Endothelial cell of umbilical vein (primary cell): ENCODE measurements around the gene CAMK2N2. TPM values are rescaled to one million over a fixed set of nuclear protein-coding genes. Genes with fewer than 3 reads are reported as not detected.

Experiments used
- BruUV-seq: library from RNA; stranded (reverse); fragments of 400-500 nt; replicated peaks from 2 replicates; lab custom pipeline; 2021; lab: Mats Ljungman, UMichigan
- CTCF ChIA-PET: fragments of 300-600, 350-600 bp; sonication (Branson Sonifier 250); formaldehyde crosslinking; loops from one replicate; lab custom pipeline; 2021; ENCODE audit warnings: antibody characterized with exemption, inconsistent platforms; lab: Charles Lee
- POLR2A ChIA-PET: fragments of 300-600, 350-600 bp; sonication (Branson Sonifier 250); formaldehyde crosslinking; loops from one replicate; lab custom pipeline; 2021; ENCODE audit warnings: antibody characterized with exemption, inconsistent platforms; lab: Charles Lee
- DNase-seq: peaks from one replicate; pipeline ENCODE4 v3.0.0-alpha.2; 2011; ENCODE audit warnings: low read depth, low spot score
- FAIRE-seq: peaks from 2 replicates; lab custom pipeline; 2011; peaks lifted over from hg19 to GRCh38; lab: Jason Lieb, UNC
- H2AFZ ChIP-seq: 2 replicates; pipeline ENCODE4 v1.6.0; 2012; ENCODE audit warnings: low read depth, low read length, control low read depth, inconsistent platforms
- H3K27ac ChIP-seq: 2 replicates; pipeline ENCODE4 v1.5.1; 2011; ENCODE audit warnings: low read depth, mild to moderate bottlenecking, control low read depth, low read length, moderate library complexity; ENCODE audit not compliant: insufficient read depth
- H3K27me3 ChIP-seq, 2 experiments: 2 replicates each; pipeline versions ENCODE4 v1.6.0 to v1.6.1; 2011; ENCODE audit warnings: low read length in 2 of 2, mixed read lengths in 1 of 2; ENCODE audit not compliant: control insufficient read depth in 2 of 2, insufficient read depth in 2 of 2
- H3K36me3 ChIP-seq, 2 experiments: 2 replicates in 1 of 2; 3 replicates in 1 of 2; pipeline ENCODE4 v1.5.1; 2011; ENCODE audit warnings: low read length in 2 of 2, mild to moderate bottlenecking in 1 of 2, moderate library complexity in 1 of 2; ENCODE audit not compliant: control insufficient read depth in 2 of 2, insufficient read depth in 2 of 2; ENCODE audit errors: extremely low read depth in 1 of 2
- H3K4me1 ChIP-seq: 3 replicates; pipeline ENCODE4 v1.5.1; 2011; ENCODE audit warnings: mild to moderate bottlenecking, low read length; ENCODE audit not compliant: control insufficient read depth, insufficient read depth; ENCODE audit errors: extremely low read depth
- H3K4me2 ChIP-seq: 2 replicates; pipeline ENCODE4 v1.6.1; 2011; ENCODE audit warnings: low read length, control low read depth, mixed read lengths; ENCODE audit not compliant: insufficient read depth
- H3K4me3 ChIP-seq, 3 experiments: fragments of 200-600 bp in 1 of 3; sonication (generic), shearing (Covaris generic) in 1 of 3; replicated peaks in 1 of 3; 2 replicates each; pipeline ENCODE4 v1.5.1; 2011 to 2016; ENCODE audit warnings: control low read depth in 3 of 3, low read length in 3 of 3, mild to moderate bottlenecking in 2 of 3, inconsistent platforms in 1 of 3, low read depth in 1 of 3, moderate library complexity in 1 of 3; ENCODE audit not compliant: insufficient read depth in 1 of 3
- H3K79me2 ChIP-seq: 2 replicates; pipeline ENCODE4 v1.6.0; 2012; ENCODE audit warnings: low read length, inconsistent platforms; ENCODE audit not compliant: control insufficient read depth, insufficient read depth
- H3K9ac ChIP-seq: replicated peaks from 2 replicates; pipeline ENCODE3; 2011; ENCODE audit warnings: low read length, control low read depth; ENCODE audit not compliant: insufficient read depth; ENCODE audit errors: extremely low read depth
- H3K9me1 ChIP-seq: replicated peaks from 3 replicates; pipeline ENCODE4 v1.6.0; 2011; ENCODE audit warnings: mild to moderate bottlenecking, low read length; ENCODE audit not compliant: control insufficient read depth, insufficient read depth; ENCODE audit errors: extremely low read depth
- H3K9me3 ChIP-seq: replicated peaks from 2 replicates; pipeline ENCODE4 v1.5.1; 2012; ENCODE audit warnings: low read length, inconsistent platforms; ENCODE audit not compliant: control insufficient read depth, insufficient read depth
- H4K20me1 ChIP-seq: replicated peaks from 2 replicates; pipeline ENCODE3; 2011; ENCODE audit warnings: mild to moderate bottlenecking, low read length; ENCODE audit not compliant: control insufficient read depth, insufficient read depth; ENCODE audit errors: extremely low read depth
- CTCF ChIP-seq, 2 donors: IDR thresholded peaks; 1 replicate in 1 of 2; 2 replicates in 1 of 2; pipeline ENCODE4 v1.5.1; 2011; ENCODE audit warnings: low read length in 2 of 2, mild to moderate bottlenecking in 2 of 2, moderate library complexity in 2 of 2, control low read depth in 1 of 2, inconsistent platforms in 1 of 2, low read depth in 1 of 2; ENCODE audit not compliant: insufficient read depth in 1 of 2; ENCODE audit errors: extremely low read depth in 1 of 2
- EZH2 ChIP-seq: IDR thresholded peaks from 2 replicates; pipeline ENCODE4 v1.6.1; 2012; ENCODE audit warnings: borderline replicate concordance, low read depth, mild to moderate bottlenecking, moderate library complexity, low read length, inconsistent platforms; ENCODE audit not compliant: severe bottlenecking
- FOS ChIP-seq: IDR thresholded peaks from 2 replicates; pipeline ENCODE4 v1.6.1; 2011; ENCODE audit warnings: mild to moderate bottlenecking, low read length, moderate library complexity, borderline replicate concordance; ENCODE audit not compliant: insufficient read depth
- GATA2 ChIP-seq: IDR thresholded peaks from 2 replicates; pipeline ENCODE4 v1.7.0; 2011; ENCODE audit warnings: low read depth, mild to moderate bottlenecking, moderate library complexity, mixed read lengths, low read length; ENCODE audit not compliant: insufficient read length, insufficient read depth
- JUN ChIP-seq: IDR thresholded peaks from 2 replicates; pipeline ENCODE4 v1.6.1; 2011; ENCODE audit warnings: borderline replicate concordance, low read depth; ENCODE audit not compliant: insufficient read length, insufficient read depth
- MAX ChIP-seq: IDR thresholded peaks from 2 replicates; pipeline ENCODE4 v1.6.1; 2011; ENCODE audit not compliant: insufficient read depth, insufficient read length
- MYC ChIP-seq: IDR thresholded peaks from one replicate; pipeline ENCODE4 v1.6.1; 2011; ENCODE audit warnings: mild to moderate bottlenecking, low read depth, low read length
- POLR2A ChIP-seq: IDR thresholded peaks from 2 replicates; pipeline ENCODE4 v1.6.1; 2012; ENCODE audit warnings: low read depth, mild to moderate bottlenecking, control low read depth, low read length
- POLR2AphosphoS5 ChIP-seq: IDR thresholded peaks from 2 replicates; pipeline ENCODE4 v1.6.1; 2012; ENCODE audit warnings: low read depth, mild to moderate bottlenecking, control low read depth, low read length, moderate library complexity; ENCODE audit not compliant: insufficient read depth
- dilution Hi-C: fragments of 300-500 bp; cut with MboI; formaldehyde crosslinking; loops from one replicate; pipeline ENCODE4 v1.15.0; 2019; ENCODE audit warnings: low sequenced_read_pairs; ENCODE audit not compliant: extremely low pct_ligation_motif_present
- intact Hi-C: fragments of 100-400 bp; cut with micrococcal nuclease; formaldehyde crosslinking; loops from one replicate; pipeline ENCODE4 v1.10.0; 2022
- polyA plus RNA-seq, 4 experiments: library from polyadenylated mRNA; depleted of rRNA in 3 of 4; stranded (reverse) in 3 of 4; unstranded in 1 of 4; fragments of >200 nt; gene quantifications; 2 replicates each; pipeline versions ENCODE4 v1.2.1 to v1.2.3, GENCODE V29; 2011 to 2012; ENCODE audit warnings: missing spikeins in 1 of 4
- total RNA-seq: library from RNA; stranded (reverse); gene quantifications from 2 replicates; pipeline ENCODE4 v1.2.3, GENCODE V29; 2021

The CAMK2N2 gene
- total and polyA plus RNA-seq, 2 donors (not counting 3 experiments of a cell fraction or from before 2014, with no cell fraction given), result 0.11 TPM; not detected in 1

- Histone ChIP-seq H3K4me1 (no peaks in the 10 kb centered on the region), H3K9me3 (no peaks in the 10 kb centered on the region), H3K36me3 (peaks cover 0 to 15% of the 10 kb centered on the region in 2 experiments), H2AFZ (no peak overlapping the region), H3K9me1 (no peaks in the 10 kb centered on the region), H3K9ac (no peak overlapping the region), H4K20me1 (no peaks in the 10 kb centered on the region), H3K4me2 (no peak overlapping the region), H3K27ac (no peak overlapping the region), H3K79me2 (no peaks in the 10 kb centered on the region), H3K4me3 (no peak overlapping the region), H3K27me3 (no peaks in the 10 kb centered on the region)
- no peak for FAIRE-seq
- dilution Hi-C loops, result no loop called here
- intact Hi-C loops, result no loop called here
- POLR2A ChIA-PET, result interaction anchor here (0.6 kb wide), 1 partner anchor 1251 kb away, joined by 7 read pairs; no protein-coding TSS in a partner anchor
- DNase-seq, result no peak
- no TSS peak for BruUV-seq
- TF ChIP-seq GATA2 (no peak), MAX (no peak), MYC (no peak), EZH2 (no peak), POLR2A (no peak), FOS (no peak), POLR2AphosphoS5 (no peak), JUN (no peak), CTCF (IDR thresholded peaks at IDR 0.05; ENCODE audit: extremely low read depth in 1 of 2, insufficient read depth in 1 of 2, low read depth in 1 of 2, low read length in 2 of 2) (no peak)
- CTCF ChIA-PET, result interaction anchor here (2.6 to 8.1 kb wide), 4 partner anchors 12 to 342 kb away, joined by 5 to 98 read pairs (median 35); partner anchors contain the start of genes CAMK2N2 and VWA5B2
Observed at GRCh38 chr3:184239221-184239620, 22.1 kb downstream of the CAMK2N2 start.
